CD4-positive, alpha-beta T cell treated with Interleukin-17A for 1 hour (primary cell): Measurements from ENCODE around the gene MYD88.
"Not testable (repeated sequence)": the region's sequence is repeated elsewhere in the genome, so short reads cannot be mapped to it uniquely, and the experiment has no call there.

Experiments used
- DNase-seq: peaks from one replicate; pipeline ENCODE4 v3.0.0-alpha.2; 2020

MYD88 gene

GRCh38 chr3:38147421-38147820, 9.0 kb downstream of the MYD88 start:
- DNase-seq, result no peak

GRCh38 chr3:38148311-38148882, 9.9 kb downstream of the MYD88 start:
- DNase-seq, result no peak

- no peak for DNase-seq
These were observed 11.2 kb downstream of the MYD88 start for GRCh38 chr3:38149708-38150107.

- DNase-seq, result no peak
These were observed 12.5 kb downstream of the MYD88 start for GRCh38 chr3:38150780-38151528.

DNA sequence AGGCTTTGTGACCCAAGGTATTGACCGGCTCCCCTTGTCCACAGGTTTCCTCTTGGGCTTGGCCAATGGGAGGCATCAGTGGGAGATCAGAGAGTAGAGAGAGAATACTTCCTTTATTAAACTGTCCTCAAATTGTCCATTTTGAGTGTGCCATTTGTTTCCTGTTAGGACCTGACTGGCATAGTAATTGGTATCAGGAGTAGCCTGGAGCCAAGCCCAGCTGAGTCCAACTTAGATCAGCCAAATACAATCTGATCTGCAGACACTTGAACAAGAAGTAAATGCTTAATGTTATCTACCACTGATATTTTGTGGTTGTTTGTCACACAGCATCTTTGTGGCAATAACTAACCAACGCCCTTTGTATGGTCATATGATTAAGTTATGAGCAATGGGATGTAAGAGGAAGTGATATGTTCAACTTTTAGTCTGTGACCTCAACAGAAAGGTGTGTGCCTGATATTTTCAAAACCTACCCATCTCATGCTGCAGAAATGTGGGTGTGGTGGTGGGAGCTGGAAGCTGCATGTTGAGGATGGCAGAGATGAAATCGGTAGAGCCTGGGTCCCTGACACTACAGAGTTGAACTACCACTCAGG, 13.3 kb downstream of the MYD88 start:
- DNase-seq, result peak; percentile 64

GRCh38 chr3:38152609-38153008, 14.1 kb downstream of the MYD88 start:
- no peak for DNase-seq

- no peak for DNase-seq
These were observed 14.8 kb downstream of the MYD88 start for GRCh38 chr3:38153221-38153620.

DNA sequence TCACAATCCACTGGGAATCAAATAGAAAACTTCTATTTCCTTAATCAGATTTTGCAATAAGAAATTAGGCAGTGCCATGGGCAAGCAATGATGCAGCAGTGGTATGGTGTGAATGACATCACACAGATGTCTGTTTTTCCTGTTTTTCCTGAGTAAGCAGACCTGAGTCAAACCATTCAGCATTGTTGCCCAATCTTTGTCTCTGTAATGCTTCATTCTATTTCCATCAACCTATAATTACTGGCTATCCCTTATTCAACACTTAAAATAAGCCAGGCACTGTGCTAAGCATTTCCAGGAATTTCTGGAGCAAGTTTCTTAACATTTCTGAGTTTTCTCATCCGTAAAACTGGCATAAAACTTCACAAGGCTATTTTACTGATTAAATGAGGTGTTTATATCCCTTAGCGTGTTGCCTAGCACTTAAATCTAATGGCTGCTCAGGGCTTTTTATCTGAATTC, 15.6 kb downstream of the MYD88 start:
- DNase-seq, result no peak

DNA sequence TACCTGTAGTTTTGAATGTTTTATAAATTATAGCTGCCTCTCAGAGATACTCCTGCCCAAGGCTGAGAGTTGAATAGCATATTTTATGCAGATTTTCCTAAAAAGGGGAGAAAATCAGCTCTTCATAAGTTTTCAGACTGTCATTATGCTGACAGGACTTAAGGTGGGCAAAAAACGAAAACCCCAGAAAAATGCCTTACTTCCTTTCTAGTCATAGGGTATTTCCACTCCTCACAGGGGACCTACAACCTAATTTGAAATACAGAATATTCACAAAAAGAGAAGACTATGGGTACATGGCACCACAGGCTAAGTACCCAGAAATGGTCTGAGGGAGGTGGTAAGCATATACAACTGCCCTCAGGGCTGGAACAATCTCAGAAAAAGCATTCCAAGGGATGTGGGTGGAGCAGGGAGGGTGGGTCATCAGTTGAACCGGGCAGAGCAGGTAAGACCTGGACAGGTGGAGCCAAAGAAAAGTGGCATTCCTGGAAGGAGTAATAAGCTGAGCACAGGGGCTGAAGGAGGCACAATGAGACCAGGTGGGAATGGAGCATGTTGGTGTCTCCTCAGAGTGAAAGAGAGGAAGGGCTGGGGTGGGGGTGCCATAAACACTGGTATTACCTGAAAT, 16.3 kb downstream of the MYD88 start:
- DNase-seq, result no peak

DNA sequence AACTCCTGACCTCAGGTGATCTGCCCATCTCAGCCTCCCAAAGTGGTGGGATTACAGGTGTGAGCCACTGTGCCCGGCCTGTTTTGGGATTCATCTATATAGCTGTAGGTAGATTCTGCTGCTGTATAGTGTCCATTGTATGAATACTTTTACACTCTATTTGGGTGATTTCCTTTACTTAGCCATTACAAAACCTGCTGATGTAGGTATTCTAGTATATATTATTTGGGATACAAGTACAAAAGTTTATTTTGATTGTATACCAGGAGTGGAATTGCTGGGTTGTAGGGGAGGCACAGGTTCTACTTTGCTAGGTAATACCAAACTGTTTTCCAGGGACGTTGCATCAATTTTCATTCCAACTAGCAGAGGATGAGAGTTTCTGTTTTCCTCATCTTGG, 17.4 kb downstream of the MYD88 start:
- no peak for DNase-seq

GRCh38 chr3:38157117-38157516, 18.7 kb downstream of the MYD88 start:
- no peak for DNase-seq

DNA sequence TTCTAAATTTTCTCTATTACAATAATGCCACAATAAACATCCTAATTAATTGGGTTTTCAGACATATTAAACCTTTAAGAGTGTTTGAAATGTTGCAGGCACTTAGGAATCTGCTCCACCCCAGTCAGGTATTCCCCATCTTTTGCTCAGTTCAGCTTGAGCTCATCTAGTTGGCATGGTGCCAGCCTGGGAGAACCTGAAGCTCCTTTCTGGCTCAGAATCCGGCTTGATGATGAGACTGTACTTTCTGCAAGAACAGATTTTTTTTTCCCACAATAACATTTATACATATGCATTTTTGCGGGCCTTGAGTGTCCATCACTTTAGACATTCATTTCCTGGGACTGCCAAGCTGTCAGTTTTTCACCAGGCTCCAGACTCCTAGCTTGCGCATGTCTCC, 19.1 kb downstream of the MYD88 start:
- DNase-seq, result no peak

DNA sequence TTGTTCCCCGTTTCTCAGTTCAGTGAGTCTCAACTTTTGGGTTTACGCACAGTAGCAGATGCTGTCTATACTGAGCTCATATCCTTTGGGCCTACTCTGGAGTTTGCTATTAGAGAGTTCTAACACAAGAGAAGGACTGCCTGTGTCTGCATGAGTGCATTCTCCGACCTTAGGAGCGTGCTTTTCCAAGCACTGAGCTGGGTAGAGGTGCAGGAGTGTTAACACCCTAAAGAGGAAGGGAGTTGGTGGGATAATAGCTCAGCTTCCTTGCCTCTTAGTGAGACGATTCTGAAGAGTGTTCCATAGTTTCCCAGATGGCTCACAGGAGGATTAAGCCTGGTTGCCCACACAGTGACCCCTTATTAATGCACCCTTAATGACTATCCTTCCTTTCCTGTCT, 20.0 kb downstream of the MYD88 start:
- no peak for DNase-seq

- not testable (repeated sequence) for DNase-seq
These were observed 22.2 kb downstream of the MYD88 start for GRCh38 chr3:38160704-38161103.

GRCh38 chr3:38163117-38163840, 24.8 kb downstream of the MYD88 start:
- peak; percentile 45 for DNase-seq

DNA sequence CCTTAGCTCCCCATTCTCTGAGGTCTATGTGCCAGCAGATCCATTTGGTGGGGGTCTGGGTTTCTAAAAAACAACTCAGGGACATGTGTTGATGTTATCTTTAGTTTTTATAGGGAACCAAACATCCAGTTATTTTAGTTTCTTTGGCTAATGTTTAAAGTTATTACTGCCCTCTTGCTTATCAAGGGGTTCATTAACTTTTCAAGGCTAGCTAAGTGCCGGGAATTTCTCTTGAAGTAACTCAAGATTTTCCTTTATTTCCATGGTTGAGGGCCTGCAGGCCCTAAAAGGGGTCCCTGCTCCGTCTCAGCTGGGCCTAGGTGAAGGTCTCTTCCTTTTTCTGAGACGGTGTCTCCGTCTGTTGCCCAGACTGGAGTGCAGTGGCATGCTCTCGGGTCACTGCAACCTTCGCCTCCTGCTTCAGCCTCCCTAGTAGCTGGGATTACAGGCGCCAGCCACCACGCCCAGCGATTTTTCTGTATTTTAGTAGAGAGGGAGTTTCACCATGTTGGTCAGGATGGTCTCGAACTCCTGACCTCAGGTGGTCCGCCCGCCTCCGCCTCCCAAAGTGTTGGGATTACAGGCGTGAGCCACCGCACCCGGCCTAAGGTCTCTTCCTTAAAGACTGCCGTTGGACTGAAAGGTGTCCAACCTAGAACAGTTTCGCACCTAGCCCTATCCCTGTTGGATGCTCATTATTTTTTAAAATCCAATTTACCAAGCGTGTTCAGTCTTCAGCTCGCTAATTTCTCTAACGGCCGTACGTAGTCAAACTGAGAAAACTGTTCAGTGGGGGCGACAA, 25.6 kb downstream of the MYD88 start:
- DNase-seq, result no peak

GRCh38 chr3:38164643-38164951, 26.1 kb downstream of the MYD88 start:
- DNase-seq, result no peak

DNA sequence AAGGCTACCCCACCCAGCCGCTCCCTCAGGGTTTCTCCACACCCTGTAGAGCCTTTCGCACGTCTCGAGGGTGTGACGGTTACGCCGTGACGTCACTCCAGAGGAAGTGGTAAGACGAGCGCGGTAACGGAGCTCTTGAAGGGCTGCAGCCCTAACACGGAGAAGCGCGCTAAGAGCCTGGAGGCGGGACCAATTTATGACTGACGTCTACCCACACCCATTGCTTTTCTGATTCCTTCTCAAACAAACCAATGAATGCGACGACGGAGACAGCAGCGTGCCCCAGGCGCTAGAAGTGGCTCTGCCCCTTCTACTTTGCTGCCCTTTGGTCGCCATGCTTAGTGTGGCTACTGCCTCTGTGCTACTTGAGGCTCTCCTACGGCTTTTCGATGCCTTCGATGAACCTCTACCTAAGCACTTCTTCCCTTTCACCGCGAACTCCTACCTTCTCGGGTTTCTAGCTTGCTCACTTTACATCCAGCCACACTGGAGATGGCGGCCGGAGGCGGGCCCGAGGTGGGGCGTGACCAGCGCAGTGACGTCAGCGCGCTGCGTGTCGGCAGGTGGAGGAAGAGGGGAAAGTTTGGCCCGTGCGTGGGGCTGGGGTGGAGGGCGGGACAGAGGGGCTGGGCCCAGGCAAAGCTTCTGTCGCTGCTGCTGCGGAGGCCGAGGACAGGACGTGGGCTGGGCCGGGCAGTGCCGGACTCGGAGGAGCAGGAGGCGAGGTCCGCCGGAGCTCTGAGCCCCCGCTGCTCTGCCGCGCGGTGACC, 26.7 kb downstream of the MYD88 start, which contains the start of gene OXSR1:
TSS of gene OXSR1 (plus strand) at position 586 of the 770 bp plus-strand sequence. CDS start 340 bp downstream, outside the sequence.
- peak; percentile 99 for DNase-seq

GRCh38 chr3:38165722-38166387, 27.4 kb downstream of the MYD88 start:
- DNase-seq, result no peak

DNA sequence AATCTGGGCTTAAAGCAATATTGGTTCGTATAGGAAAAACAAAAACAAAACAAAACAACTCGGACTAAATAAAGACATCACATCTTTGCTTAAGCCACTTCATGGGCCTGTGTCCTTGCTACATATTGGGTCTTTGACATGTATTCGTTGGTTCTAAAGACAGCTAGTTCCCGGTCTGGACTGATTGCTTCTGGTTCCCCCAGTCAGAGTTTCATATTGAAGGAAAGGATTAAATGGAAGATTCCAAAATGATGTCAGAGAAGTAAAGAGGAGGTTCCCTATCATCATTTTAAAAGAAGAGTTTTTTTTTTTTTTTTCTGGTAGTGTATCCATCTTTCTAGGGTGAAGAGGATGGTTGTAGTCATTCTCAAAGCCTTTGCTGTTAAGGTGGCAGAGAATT, 29.1 kb downstream of the MYD88 start:
- no peak for DNase-seq
